HG03103 (cell line): ENCODE results near the gene SARDH.
"Not testable (repeated sequence)": the region's sequence is repeated elsewhere in the genome, so short reads cannot be mapped to it uniquely, and the experiment has no call there.

ENCODE experiments used
- ATAC-seq: cut with Tn5 transposase; IDR thresholded peaks from one replicate; pipeline ENCODE4 v1.9.1; 2021; ENCODE audit warnings: low read depth; ENCODE audit not compliant: unreplicated experiment

Gene SARDH

GRCh38 chr9:133686642-133687575, 51.2 kb downstream of the SARDH start:
- no peak for ATAC-seq

- ATAC-seq: no peak
These were observed 52.2 kb downstream of the SARDH start for GRCh38 chr9:133685653-133686609.

GRCh38 chr9:133684936-133685361, 53.2 kb downstream of the SARDH start:
- no peak for ATAC-seq

- no peak for ATAC-seq
These were observed 53.8 kb downstream of the SARDH start for GRCh38 chr9:133684121-133684935.

- no peak for ATAC-seq
These were observed 54.5 kb downstream of the SARDH start for GRCh38 chr9:133683586-133684120.

GRCh38 chr9:133682818-133683585, 55.1 kb downstream of the SARDH start:
- no peak for ATAC-seq

- no peak for ATAC-seq
These were observed 56.4 kb downstream of the SARDH start for GRCh38 chr9:133681658-133682306.

GRCh38 chr9:133680976-133681657, 57.0 kb downstream of the SARDH start:
- no peak for ATAC-seq

- no peak for ATAC-seq
These were observed 57.7 kb downstream of the SARDH start for GRCh38 chr9:133680250-133680975.

- no peak for ATAC-seq
These were observed 58.6 kb downstream of the SARDH start for GRCh38 chr9:133679466-133680061.

- no peak for ATAC-seq
These were observed 59.1 kb downstream of the SARDH start for GRCh38 chr9:133679056-133679455.

- ATAC-seq: no peak
These were observed 60.8 kb downstream of the SARDH start for GRCh38 chr9:133677126-133678010.

- ATAC-seq: no peak
These were observed 61.7 kb downstream of the SARDH start for GRCh38 chr9:133676450-133676849.

GRCh38 chr9:133675796-133676195, 62.4 kb downstream of the SARDH start:
- ATAC-seq: not testable (repeated sequence)

GRCh38 chr9:133674091-133674490, 64.1 kb downstream of the SARDH start:
- no peak for ATAC-seq

GRCh38 chr9:133673258-133673655, 64.9 kb downstream of the SARDH start:
- no peak for ATAC-seq
